ENCODE measurements around the gene MOGAT3. TPM values are rescaled to one million over a fixed set of nuclear protein-coding genes. Genes with fewer than 3 reads are reported as not detected.
A peak's percentile ranks its signal among the peaks of the same experiment; 100 is the strongest.

MOGAT3 gene
- total RNA-seq, 2 experiments from 2014 or later: not detected

DNA sequence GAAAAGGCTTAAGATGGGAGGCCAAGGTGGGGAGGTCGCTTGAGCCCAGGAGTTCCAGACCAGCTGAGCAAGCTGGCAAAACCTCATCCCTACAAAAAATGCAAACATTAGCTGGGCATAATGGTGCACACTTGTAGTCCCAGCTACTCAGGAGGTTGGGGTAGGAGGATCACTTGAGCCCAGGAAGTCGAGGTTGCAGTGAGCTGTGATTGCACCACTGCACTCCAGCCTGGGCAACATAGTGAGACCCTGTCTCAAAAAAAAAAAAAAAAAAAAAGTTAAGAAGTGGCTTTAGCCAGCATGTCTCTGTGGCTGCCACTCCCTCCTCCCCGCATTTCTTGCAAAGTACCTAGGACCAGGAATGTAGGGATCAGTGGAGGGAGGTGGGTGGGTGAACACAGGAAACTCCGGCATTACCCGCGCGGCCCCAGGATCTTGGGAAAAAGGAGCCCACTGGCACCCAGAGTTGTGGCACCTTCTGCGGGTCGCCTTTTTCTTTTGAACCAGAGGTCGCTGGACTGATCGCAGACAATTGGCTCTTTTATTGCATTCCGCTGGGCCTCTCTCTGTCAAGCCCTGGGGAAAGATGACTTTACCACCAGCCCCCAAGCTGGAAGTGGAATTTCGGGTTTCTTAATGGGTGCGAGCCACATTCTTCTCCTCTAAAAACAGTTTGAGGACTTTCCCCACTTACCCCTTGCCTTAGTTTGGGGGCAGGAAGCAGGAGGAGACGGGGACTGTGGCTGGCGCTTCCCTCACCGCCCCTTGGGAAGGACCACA lies 39.0 kb downstream of the MOGAT3 start:
- peaks cover 26% of the 10 kb centered on the region for H3K4me1 Mint-ChIP-seq (ENCODE audit: low read depth)
- DNase-seq: no peak
- CTCF ChIA-PET: interaction anchor here (0.9 to 3.5 kb wide), 2 partner anchors 18 to 54 kb away, joined by 3 to 16 read pairs; no protein-coding TSS in a partner anchor
- no peak overlapping the region for H3K27ac Mint-ChIP-seq
- ATAC-seq: no peak
- peaks cover 24% of the 10 kb centered on the region for H3K36me3 Mint-ChIP-seq (ENCODE audit: low read depth)
- peaks cover 23% of the 10 kb centered on the region for H3K27me3 Mint-ChIP-seq (ENCODE audit: low read depth)
- no peaks in the 10 kb centered on the region for H3K9me3 Mint-ChIP-seq (ENCODE audit: insufficient read depth)
- POLR2A ChIA-PET: no interaction called here
- peak overlapping the region; percentile 59 for H3K4me3 Mint-ChIP-seq

DNA sequence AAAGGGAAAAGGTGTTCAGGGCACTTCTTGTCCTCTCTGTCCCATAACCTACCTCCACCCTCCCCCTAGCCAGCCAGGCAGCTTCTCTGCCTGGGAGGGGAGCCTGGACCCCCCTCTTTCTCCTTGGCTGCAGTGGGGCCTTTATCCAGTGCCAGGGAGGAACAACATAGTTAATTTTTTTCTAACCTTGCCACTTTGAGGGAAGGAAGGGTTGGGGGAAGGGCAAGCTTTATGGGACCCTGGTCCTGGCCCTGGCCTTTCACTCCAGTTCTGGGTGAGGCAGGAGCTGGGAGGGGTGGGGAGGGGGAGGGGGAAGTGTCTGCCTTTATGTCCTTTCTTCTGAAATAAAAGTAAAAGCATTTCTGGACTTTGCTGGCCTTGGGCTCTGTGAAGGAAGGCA lies 39.9 kb downstream of the MOGAT3 start:
- peaks cover 27% of the 10 kb centered on the region for H3K36me3 Mint-ChIP-seq (ENCODE audit: low read depth)

DNA sequence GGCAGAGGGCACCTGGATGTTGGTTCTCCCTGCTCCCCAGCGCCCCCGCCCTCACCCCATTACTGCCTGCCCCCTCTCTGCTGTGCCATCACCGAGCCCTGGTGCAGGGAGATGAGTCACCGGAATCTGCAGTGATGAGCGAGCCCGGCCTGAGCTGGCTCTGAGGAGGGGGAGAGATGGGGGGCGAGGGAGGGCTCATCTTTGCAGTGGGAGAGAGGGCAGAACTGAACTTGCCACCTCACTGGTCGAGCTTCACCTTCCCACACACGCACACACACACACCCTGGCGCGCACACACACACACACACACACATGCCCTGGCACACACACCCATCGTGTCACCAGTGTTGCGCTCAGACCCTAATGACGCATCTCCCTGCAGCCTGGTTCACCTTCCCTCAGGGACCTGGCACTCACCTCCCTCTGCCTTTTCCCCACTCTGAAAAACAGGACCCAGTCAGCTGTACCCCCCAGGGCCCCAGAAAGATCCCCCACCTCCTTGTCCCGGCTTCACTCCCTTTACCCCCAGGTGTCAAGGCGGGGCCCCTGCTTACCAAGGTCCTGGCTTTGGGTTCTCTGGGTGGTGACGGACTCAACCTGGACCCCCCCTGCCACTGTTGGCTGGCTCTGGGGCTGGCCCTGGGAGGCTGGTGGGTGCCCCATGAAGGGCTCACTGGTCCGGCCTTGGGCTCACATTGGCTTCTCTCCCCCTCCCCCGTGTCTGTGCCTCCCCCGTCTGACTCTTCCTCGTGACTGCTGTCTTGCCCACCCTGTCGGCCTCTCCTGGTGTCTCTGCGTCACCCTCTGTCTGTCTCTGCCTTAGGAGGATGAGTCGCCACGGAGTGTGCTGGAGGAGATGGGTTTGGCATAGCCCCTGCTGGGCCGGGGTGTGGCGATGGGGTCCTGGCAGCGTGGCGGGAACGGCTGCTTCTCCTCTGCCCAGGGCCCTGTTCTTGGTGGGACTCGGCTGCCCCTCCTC lies 40.9 kb downstream of the MOGAT3 start:
- H3K27ac Mint-ChIP-seq: no peak overlapping the region
- no peaks in the 10 kb centered on the region for H3K9me3 Mint-ChIP-seq (ENCODE audit: insufficient read depth)
- peaks cover 5% of the 10 kb centered on the region for H3K27me3 Mint-ChIP-seq (ENCODE audit: low read depth)
- H3K4me3 Mint-ChIP-seq: no peak overlapping the region
- no peak for DNase-seq
- ChIA-PET CTCF (interaction anchor here (3.5 to 5.1 kb wide), 2 partner anchors 16 kb away, joined by 16 to 72 read pairs; no protein-coding TSS in a partner anchor), POLR2A (no interaction called here)
- peaks cover 21% of the 10 kb centered on the region for H3K4me1 Mint-ChIP-seq (ENCODE audit: low read depth)
- ATAC-seq: no peak
- peaks cover 27% of the 10 kb centered on the region for H3K36me3 Mint-ChIP-seq (ENCODE audit: low read depth)

More for the DNA sequence above, 39.9 kb downstream of the MOGAT3 start:
- ChIA-PET POLR2A (no interaction called here), CTCF (interaction anchor here (3.5 kb wide), 1 partner anchor 17 kb away, joined by 16 read pairs; no protein-coding TSS in a partner anchor)
- H3K9me3 Mint-ChIP-seq (ENCODE audit: insufficient read depth): no peaks in the 10 kb centered on the region
- no peak overlapping the region for H3K27ac Mint-ChIP-seq
- H3K4me3 Mint-ChIP-seq: no peak overlapping the region
- H3K4me1 Mint-ChIP-seq (ENCODE audit: low read depth): peaks cover 22% of the 10 kb centered on the region
- H3K27me3 Mint-ChIP-seq (ENCODE audit: low read depth): peaks cover 15% of the 10 kb centered on the region
- no peak for DNase-seq
- no peak for ATAC-seq

DNA sequence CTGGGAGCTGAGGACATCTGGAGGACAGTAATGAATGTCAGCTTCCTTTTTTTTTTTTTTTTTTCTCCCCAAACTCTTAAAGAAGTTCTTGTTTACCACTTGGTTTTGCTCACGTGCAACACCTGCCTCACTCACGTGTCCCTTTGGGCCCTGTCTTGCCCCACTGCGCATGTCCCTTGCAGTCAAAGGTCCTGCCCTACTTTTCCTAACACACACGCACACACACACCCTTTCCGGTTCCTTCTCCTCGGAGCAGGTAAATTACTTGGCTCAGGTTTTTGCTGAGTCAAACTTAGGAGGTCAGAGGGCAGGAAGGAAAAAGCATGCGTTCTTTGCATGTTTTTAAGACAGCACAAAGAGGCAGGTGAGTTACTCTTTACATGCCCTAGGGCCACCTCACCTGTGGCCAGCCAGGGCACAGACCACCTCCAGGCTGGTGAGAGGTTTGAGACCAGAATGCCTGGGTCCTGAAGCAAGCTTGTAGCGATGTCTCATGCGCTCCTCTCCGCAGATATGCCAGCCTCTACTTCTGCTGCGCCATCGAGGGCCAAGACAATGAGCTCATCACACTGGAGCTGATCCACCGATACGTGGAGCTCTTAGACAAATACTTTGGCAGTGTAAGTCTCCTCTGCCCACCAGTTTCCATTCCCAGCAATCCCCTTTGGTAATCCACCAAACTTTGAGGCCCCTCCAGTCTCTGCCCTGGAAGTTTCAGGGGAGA lies 43.8 kb downstream of the MOGAT3 start:
- ChIA-PET CTCF (interaction anchor here (1.8 to 5.1 kb wide), 5 partner anchors 13 to 158 kb away, joined by 4 to 72 read pairs (median 11); no protein-coding TSS in a partner anchor), POLR2A (no interaction called here)
- H3K4me1 Mint-ChIP-seq (ENCODE audit: low read depth): peaks cover 14% of the 10 kb centered on the region
- DNase-seq: no peak
- H3K27me3 Mint-ChIP-seq (ENCODE audit: low read depth): peaks cover 9% of the 10 kb centered on the region
- no peaks in the 10 kb centered on the region for H3K9me3 Mint-ChIP-seq (ENCODE audit: insufficient read depth)
- ATAC-seq: no peak
- H3K27ac Mint-ChIP-seq: peak overlapping the region; percentile 34
- H3K4me3 Mint-ChIP-seq: no peak overlapping the region
- peaks cover 27% of the 10 kb centered on the region for H3K36me3 Mint-ChIP-seq (ENCODE audit: low read depth)

DNA sequence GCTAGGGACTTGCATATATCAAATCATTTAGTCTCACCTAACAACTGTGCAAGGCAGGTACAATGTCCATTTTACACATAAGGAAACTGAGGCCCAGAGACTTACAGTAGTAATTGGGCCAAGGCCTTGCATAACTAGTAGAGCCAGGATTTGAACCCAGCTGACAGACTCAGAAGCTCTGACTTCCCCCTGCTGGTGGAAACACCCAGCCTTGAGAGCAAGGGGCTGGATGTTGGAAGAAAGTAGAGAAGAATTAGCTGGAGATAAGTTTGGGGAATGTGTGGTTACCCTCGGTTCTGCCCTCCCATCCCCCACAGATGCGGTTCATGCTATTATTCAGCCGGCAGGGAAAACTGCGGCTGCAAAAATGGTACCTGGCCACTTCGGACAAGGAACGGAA lies 44.6 kb downstream of the MOGAT3 start:
- Mint-ChIP-seq H3K4me1 (ENCODE audit: low read depth) (peaks cover 14% of the 10 kb centered on the region), H3K4me3 (no peak overlapping the region)
- POLR2A ChIA-PET: no interaction called here

DNA sequence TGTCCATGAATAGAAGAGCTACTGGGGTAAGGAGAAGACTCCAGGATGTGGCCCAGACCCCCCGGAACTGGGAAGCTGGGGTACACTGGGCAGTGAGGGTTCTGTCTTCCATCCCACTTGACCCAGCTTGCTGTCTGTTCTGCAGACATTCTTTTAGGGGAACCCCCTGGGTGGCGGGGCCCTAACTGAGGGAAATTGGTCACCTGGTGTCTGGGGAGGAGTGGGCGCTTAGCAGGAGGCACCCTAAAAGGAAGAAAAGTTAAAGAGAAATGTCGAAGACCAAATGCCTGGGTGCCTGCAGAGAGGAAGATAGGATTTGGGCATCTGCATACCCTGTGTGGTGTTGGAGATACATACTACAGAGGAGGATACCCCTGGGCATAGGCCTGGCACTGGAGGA lies 45.5 kb downstream of the MOGAT3 start:
- Mint-ChIP-seq H3K27ac (no peak overlapping the region), H3K9me3 (ENCODE audit: insufficient read depth) (no peaks in the 10 kb centered on the region), H3K4me3 (peak overlapping the region; percentile 80), H3K27me3 (ENCODE audit: low read depth) (peaks cover 14% of the 10 kb centered on the region), H3K36me3 (ENCODE audit: low read depth) (peaks cover 21% of the 10 kb centered on the region), H3K4me1 (ENCODE audit: low read depth) (peaks cover 14% of the 10 kb centered on the region)
- DNase-seq (no peak), ATAC-seq (no peak)
- POLR2A ChIA-PET: no interaction called here
- CTCF ChIA-PET: interaction anchor here (0.7 to 5.1 kb wide), 6 partner anchors 11 to 135 kb away, joined by 3 to 72 read pairs (median 4); no protein-coding TSS in a partner anchor

More for the DNA sequence above, 44.6 kb downstream of the MOGAT3 start:
- DNase-seq: no peak
- no peak for ATAC-seq
- Mint-ChIP-seq H3K36me3 (ENCODE audit: low read depth) (peaks cover 25% of the 10 kb centered on the region), H3K27me3 (ENCODE audit: low read depth) (peaks cover 11% of the 10 kb centered on the region), H3K9me3 (ENCODE audit: insufficient read depth) (no peaks in the 10 kb centered on the region), H3K27ac (no peak overlapping the region)
- CTCF ChIA-PET: interaction anchor here (1.4 to 5.1 kb wide), 5 partner anchors 12 to 126 kb away, joined by 4 to 72 read pairs (median 11); no protein-coding TSS in a partner anchor

DNA sequence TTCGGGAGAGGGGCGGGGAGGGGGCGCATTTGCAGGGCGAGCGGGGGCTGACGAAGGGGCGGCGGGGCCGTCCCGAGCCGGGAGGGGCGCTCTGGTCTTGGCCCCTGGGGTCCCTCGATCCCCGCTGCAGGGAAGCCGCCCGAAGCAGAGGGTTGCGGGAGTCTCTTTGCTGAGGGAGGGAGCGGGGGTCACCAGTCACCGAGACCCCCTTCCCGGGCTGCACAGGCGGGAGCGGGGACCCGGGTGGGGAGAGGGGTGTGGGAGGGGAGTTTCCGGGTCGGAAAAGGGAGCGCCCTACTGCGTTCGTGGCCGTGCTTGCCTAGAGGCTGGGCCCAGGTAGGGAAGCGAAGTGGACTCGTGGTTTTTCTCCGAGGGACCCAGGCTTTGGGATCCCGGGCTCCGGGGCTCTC lies 46.1 kb downstream of the MOGAT3 start:
- Mint-ChIP-seq H3K4me3 (peak overlapping the region; percentile 80), H3K9me3 (ENCODE audit: insufficient read depth) (no peaks in the 10 kb centered on the region), H3K36me3 (ENCODE audit: low read depth) (peaks cover 17% of the 10 kb centered on the region), H3K4me1 (ENCODE audit: low read depth) (peaks cover 14% of the 10 kb centered on the region), H3K27me3 (ENCODE audit: low read depth) (peaks cover 17% of the 10 kb centered on the region), H3K27ac (no peak overlapping the region)
- ATAC-seq (peak; percentile 46), DNase-seq (no peak)
- POLR2A ChIA-PET: no interaction called here
- CTCF ChIA-PET: interaction anchor here (0.9 to 5.1 kb wide), 6 partner anchors 11 to 136 kb away, joined by 3 to 72 read pairs (median 8); no protein-coding TSS in a partner anchor

DNA sequence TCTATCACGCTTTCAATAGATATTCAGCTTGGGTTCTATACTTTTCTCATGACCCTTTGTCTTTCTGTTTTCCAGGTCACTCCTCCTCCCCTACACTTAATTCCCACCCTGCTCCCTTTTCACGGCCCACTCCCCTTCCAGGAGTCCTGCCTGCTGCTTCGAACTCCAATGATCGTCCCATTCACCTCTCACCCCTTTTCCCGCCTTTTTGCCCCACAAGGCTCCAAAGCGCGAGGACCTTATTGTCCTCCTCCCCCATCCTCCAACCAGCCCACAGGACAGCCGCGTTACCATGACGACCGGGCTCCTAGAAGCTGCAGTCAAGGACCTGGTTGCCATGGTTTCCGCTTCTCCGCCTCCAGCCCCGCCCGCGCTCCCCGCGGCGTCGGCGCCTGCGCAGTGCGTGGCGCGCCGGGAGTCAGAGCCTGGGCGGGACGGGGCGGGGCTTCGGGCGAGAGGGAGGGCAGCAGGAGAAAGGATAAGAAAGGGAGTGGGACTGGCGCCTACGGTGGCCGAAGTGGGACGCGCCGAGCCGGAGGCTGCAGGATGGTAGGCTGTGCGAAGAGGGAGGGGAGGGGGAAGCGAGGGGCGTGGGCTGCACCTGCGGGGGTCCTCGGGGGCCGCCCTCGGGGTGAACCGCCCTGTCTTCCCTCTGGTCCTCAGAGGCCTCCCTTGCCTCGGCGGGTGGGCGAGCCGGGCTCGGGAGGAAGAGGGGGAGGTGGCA lies 46.7 kb downstream of the MOGAT3 start, which contains the start of gene AP1S1:
Gene AP1S1 (plus strand): TSS at position 508 of the 724 bp plus-strand sequence. CDS start 39 bp downstream, at position 547.
- peak within 1 kb of the TSS; percentile 76 for H3K27ac Mint-ChIP-seq
- CTCF ChIA-PET: interaction anchor here (3.0 to 3.1 kb wide), 2 partner anchors 10 to 38 kb away, joined by 12 to 32 read pairs; no protein-coding TSS in a partner anchor
- POLR2A ChIA-PET: interaction anchor here (0.7 kb wide), 1 partner anchor 40 kb away, joined by 3 read pairs; no protein-coding TSS in a partner anchor
- peak; percentile 86 for ATAC-seq
- H3K27me3 Mint-ChIP-seq (ENCODE audit: low read depth): peaks cover 17% of the 10 kb centered on the region
- DNase-seq: peak; percentile 96
- H3K9me3 Mint-ChIP-seq (ENCODE audit: insufficient read depth): no peaks in the 10 kb centered on the region
- peaks cover 14% of the 10 kb centered on the region for H3K36me3 Mint-ChIP-seq (ENCODE audit: low read depth)
- peaks cover 14% of the 10 kb centered on the region for H3K4me1 Mint-ChIP-seq (ENCODE audit: low read depth)
- peak within 1 kb of the TSS; percentile 80 for H3K4me3 Mint-ChIP-seq

DNA sequence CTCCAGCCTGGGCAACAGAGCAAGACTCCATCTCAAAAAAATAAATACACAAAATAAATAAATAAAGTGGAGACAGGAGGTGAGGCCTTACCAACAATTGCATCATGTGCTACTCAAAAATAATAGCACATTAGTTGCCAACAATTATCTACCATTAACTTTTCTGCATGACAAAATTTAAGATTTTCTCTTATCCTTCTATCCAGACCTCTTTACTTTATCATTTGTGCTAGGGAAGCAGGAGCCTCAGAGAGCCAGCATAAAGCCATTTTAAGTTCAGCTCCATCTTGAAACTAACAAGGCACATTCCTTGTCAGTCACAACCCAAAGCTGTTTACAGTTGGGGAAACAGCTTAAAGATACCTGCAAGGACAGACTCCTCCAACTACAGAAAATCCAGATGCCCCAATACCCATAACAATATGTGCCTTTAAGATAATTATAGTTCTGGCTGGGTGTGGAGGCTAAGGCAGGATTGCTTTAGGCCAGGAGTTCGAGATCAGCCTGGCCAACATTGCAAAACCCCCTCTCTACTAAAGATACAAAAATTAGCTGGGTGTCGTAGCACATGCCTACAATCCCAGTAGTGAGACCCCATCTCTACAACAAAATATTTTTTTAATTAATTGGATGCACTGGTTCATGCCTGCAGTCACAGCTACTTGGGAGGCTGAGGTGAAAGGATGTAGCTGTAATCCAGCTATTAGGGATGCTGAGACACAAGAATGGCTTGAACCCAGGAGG lies 48.8 kb downstream of the MOGAT3 start:
- Mint-ChIP-seq H3K4me3 (no peak overlapping the region), H3K4me1 (ENCODE audit: low read depth) (peaks cover 21% of the 10 kb centered on the region), H3K36me3 (ENCODE audit: low read depth) (peaks cover 5% of the 10 kb centered on the region), H3K9me3 (ENCODE audit: insufficient read depth) (no peaks in the 10 kb centered on the region), H3K27me3 (ENCODE audit: low read depth) (peaks cover 25% of the 10 kb centered on the region), H3K27ac (no peak overlapping the region)
- POLR2A ChIA-PET: interaction anchor here (1.3 kb wide), 1 partner anchor 22 kb away, joined by 3 read pairs; no protein-coding TSS in a partner anchor
- ATAC-seq: no peak
- CTCF ChIA-PET: interaction anchor here (1.8 to 3.1 kb wide), 3 partner anchors 8 to 41 kb away, joined by 5 to 32 read pairs (median 12); no protein-coding TSS in a partner anchor
- no peak for DNase-seq
